Right lung (tissue), 5 donors: Measurements from ENCODE around the gene ERFE. TPM values are rescaled to one million over a fixed set of nuclear protein-coding genes. Genes with fewer than 3 reads are reported as not detected.

Source experiments
- DNase-seq, 2 donors: peaks; one replicate each; pipeline ENCODE4 v3.0.0-alpha.2; 2013
- polyA plus RNA-seq, 5 donors: library from polyadenylated mRNA; unstranded; fragments of 120-200 nt; gene quantifications; one replicate each; pipeline versions ENCODE4 v1.2.1 to v1.2.3, GENCODE V29; 2013; ENCODE audit warnings: inconsistent platforms in 1 of 5, low replicate concordance in 1 of 5; ENCODE audit not compliant: insufficient read length in 5 of 5, insufficient read depth in 1 of 5

ERFE gene
- polyA plus RNA-seq, 5 donors: 0.18 to 1.2 (median 0.39) TPM

DNA sequence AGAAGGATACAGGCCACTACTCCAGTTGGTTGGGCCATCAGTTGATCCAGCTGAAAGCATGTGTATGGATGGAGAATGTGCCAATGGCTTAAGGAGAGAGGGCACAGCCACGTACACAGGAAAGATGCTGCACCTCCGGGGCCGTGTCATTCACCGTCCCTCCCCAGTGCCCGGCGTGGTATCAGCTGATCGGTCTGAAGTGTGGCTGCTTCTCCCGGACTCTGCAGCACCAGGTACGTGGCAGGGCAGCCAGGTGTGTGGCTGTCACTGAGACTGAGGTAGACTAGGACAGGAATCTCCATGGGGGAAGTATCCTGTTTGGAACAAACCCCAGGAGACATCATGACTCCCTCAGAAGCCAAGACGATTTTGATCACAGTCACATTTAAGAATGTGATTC lies 4.2 kb upstream of the ERFE start:
- DNase-seq: no peak

DNA sequence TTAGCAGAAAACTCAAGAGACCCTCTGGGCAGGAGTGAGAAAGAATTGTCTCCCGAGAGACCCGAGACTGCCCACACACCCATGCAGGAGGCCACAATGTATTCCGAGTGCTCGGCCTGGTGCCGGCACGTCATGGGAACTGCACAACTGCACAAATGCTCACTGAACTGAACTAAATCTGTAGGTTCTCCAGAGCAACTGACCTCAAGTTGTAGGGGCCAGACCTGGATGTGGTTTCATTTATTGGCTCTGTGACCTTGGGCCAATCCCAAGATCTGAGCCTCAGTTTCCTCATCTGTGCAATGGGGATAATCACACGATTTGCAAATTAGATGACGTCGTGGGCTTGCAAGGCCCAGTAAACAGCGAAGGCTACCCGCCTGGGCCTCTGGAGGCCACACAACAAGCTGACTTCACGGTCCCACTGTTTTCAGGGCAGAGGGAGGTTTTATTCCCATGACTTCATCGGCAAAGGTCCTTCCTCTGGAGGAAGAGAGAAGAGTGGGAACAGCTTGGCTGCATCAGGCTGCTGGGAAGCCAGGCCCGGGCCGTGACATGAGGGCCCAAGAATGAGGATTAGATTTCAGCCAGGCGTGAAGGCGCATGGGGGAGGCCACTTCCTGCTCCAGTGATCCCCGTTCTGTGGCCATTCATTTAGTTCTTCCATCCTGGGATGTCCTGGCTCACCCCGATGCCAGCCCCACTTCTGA lies 3.6 kb upstream of the ERFE start:
- no peak for DNase-seq

DNA sequence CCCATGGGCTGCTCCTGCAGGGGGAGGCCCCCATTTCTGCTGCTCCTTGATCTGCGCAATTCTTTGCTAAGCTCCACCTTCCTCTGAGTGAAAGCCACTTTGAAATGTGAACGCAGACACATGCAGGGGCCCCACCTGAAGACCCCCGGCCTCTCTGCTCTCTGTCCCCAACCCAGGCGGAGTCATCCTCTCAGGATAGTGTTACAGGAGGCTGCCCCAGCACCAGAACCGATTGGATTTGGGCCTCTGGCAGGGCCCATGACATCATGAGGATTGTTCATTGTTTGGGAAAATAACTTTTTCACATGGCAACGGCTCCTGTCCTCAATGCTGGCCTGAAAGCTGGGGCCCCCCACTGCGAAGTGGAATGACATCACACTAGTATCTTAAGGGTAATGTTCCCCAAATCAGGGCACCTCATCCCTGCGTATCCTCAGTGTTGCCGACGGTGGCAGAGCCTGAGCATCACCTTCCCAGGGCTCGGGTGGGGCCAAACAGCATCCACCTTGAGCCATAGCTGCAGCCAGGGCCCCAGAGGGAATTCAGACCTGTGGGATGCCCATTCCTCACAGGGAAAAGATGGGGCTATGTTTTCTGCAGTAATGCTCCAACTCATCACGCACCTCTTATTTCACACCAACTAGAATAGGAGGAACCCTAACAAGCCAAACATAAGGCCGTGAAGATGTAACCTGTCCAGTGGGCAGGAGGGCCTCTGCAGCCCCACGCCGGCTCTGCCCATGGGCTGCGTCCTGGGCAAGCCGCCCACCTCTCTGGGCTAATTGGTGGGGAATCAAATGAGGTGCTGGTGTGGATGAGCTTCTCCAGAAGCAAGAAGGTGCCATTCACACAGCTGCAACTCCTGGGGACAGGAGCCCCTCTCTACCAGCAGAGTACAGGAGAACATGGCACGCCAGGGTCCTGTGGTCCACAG lies 2.7 kb upstream of the ERFE start:
- DNase-seq: no peak

DNA sequence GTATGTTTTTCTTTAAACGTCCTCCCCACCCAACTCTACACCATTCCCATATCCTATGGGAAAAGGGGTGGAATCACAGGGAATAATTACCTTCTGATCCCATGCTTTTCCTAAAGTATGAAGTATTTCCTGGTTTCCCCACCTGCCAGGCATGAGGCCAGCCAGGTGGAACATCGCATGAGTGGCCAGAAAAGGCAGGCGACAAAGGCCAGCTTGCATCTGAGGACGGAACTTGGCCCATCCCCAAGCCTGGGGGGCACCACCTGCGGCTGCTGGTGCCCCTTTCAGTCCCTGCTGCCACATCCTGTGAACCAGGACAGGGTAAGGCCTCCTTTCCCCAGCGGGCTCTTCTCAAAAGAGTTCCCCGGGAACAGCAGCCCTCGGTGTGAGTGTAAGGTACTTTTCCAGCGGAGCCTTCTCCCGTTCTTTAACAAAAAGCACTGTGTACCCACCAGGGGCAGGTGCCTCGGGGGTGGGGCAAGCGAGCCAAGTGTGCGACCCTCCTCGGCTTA lies 1.2 kb upstream of the ERFE start:
- no peak for DNase-seq

DNA sequence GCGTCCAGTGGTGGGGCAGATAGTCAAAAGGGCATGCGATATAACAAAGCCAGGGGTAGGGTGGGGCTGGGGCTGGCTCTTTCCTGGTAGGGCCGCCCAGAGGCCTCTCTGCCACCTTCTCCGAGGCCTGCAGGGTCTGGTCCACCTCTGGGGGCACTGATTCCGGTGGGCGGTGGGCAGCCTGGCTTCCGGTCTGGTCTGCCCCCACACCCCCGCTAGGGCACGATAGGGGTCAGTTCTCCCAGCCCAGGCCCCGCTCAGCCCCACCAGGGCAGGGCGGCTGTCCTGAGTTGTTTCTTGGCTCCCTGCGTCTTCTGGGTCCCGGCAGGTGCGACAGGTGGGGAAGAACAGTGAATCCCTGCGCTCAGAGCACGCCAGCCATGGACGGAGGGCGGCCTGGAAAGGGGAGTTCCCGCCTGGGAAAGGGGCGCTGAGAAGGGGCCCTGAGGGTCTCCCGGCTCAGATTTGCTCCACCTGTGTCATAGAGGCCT lies 707 bp upstream of the ERFE start:
- DNase-seq: no peak

DNA sequence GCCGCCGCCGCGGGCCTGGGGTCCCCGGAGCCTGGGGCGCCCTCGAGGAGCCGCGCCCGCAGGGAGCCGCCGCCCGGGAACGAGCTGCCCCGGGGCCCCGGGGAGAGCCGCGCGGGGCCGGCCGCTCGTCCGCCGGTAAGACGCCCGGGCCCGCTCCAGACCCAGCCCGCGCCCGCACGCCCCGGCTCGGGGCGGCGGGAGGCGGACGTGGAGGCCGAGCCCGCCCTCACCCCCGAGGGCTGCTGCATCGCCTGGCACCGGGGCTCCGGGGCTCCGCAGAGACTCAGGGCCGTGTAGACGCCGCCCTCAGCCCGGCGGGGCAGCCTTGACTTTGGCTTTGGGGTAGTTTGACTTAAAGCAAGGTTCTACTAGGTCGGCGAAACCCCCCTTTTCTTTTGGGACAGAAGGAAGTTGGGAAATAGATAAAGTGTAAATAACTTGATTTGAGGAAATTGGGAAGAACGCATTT lies 335 bp downstream of the ERFE start:
- DNase-seq: no peak

DNA sequence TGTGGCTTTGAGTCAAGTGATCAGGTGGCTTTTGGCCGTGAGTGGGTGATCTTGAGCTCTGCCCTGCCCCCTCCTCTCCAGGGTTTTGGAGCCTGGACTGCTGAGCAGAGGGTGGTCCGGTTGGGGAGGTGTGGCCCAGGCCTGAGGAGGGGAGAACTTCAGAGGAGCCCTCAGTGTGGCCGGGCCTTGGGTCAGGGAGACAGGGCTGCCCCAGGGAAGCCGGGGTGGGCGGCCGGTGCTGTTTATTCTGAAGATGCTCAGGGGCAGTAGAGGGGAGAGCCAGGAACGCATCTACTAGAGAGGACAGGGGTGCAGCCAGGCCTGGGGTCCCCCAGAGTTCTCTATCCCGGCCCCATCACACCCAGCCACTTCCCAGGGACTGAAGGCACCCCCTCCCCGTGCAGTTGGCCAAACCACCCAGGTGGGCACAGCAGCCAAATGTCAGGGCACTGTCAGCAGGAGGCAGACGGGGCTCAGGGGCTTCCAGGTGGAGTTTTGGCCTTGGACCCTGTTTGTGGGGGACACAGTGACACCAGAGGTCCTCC lies 963 bp downstream of the ERFE start:
- no peak for DNase-seq

DNA sequence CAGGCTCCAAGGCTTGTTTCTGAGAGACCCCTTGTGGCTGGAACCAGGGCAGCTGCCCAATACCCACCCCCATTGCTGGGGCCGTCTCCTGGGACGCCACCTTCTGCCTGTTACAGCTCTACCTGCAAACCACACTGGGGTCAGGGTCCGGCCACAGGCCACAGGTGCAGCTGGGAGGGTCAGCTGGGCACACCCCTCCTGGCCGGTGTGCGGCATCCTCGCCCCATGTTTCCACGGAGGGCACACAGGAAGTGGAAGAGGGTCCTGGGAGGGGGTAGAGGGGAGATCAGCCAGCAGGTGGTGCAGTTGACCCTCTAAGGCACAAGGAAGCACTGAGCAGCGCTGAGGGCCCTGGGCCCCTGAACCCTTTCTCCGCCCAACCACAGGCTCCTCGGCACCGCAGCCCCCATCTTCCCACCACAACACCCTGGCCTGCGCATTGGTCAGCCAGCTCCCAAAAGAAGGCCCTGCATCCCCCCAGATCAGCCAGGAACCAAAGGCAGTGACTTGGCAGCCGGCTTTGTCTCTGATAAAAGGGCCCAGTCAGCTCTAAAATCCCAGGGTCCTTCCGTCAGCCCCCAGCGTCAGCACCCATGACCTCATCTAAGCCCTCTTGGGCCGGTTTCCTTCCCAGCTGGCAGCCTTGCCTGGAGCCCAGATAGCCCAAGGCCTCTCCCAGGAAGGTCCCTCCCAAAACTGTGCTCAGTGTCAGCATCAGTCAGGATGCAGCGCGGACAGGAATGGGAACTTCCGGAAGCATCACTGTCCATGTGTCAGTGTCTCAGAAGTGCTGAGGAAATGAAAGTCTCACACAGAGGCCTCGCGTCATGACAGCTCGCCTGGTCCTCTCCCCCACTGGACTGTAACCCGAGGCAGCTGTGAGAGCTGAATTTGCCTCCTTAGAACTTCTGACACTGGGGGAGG lies 1.7 kb downstream of the ERFE start:
- DNase-seq: no peak

DNA sequence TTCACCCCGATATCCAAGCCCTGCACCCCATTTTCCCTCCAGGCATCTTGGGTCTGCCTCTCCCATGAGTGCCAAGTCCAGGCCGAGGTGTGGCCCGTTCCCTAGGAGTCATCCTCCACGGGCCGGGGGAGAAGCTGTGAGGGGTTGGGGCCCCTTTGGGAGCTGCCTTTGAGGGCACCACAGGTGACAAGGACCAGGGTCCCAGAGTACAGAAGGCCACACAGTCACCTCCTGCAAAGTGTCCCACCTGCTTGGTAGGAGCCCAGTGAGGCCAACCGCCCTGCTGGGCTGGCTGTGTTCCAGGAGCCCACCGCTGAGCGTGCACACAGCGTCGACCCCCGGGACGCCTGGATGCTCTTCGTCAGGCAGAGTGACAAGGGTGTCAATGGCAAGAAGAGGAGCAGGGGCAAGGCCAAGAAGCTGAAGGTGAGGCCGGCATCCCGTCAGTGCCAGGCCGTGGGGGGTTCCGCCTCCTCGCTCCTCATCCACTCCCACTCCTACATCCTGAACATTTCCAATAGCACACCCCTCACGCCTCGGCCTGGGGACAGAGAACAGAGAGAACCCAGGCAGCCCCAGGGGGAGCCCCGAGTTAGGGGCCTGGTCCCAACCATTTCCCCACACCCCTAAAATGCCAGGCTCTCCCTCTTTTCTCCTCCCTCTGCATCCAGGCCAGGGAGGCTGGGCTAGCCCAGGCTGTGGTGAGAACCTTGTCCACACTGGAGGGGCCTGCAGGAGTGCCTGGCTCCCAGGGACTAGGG lies 2.7 kb downstream of the ERFE start:
- DNase-seq: no peak

DNA sequence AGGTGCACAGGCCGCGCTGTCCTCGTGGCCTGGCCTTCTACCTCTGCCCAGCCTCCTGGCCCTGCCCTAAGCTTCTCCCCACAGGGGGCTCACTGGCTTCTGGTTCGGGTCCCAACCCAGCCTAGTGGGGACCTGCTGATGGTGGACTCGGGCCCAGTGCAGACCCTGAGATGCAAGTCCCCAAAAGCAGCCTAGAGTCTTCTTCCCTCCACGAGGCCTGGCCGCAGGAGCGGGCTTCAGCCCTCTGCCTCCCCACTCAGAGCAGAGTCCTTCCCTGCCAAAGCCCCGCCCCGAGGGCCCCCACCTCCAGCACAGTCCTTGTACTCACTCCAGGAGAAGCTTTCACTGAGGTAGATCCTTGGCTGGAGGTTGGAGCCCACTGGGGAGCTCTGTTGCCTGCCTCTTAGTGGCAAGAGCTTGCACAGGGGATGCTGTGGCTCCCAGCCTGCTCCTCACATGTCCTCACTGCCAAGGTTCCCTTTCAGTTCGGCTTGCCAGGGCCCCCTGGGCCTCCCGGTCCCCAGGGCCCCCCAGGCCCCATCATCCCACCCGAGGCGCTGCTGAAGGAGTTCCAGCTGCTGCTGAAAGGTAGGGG lies 3.6 kb downstream of the ERFE start:
- DNase-seq: no peak

DNA sequence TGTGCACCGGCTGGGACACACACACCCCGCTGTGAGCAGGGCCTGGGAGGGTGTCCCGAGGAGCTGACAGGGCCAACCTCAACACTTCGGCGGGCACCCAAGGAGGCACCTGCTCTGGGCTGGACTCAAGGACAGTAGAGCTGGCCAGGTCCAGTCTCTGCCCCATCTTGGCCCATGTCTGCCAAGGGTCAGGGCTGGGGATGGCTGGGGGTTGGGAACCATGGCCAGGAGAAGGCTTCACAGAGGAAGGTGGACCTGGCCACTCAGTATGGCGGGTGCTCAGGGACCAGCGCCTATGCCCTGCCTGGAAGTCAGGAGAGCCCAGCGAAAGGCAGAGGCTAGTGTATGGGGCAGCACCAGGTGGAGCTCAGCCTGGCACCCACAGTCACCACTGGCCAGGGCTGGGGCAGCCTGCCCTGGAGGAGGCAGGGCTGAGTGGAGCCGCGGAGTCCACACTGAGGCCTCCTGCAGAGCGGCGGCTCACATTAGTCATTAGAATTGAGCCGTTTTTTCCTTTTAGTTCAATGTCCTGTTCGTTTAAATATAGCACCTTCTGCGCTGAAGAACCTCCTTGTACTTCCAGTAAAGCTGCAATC lies 4.2 kb downstream of the ERFE start:
- DNase-seq: no peak

DNA sequence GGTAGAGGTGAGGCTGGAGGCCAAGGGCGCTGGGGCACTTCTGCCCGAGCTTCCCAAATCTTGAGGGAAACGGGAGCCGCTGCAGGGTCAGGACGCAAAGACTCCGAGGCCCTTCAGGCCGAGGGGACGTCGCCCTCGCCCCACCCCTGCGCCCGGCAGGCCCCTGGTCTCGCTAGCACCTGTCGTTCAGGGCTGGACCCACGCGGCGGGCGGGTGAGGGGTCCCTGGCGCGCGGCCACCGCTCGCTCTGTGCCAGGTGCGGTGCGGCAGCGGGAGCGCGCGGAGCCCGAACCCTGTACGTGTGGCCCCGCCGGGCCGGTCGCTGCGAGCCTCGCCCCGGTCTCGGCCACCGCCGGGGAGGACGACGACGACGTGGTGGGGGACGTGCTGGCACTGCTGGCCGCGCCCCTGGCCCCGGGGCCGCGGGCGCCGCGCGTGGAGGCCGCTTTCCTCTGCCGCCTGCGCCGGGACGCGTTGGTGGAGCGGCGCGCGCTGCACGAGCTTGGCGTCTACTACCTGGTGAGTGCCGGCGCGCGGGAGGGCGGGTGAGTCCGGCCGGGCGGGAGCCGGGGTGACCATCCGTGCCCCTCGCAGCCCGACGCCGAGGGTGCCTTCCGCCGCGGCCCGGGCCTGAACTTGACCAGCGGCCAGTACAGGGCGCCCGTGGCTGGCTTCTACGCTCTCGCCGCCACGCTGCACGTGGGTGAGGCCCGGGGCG lies 4.9 kb downstream of the ERFE start:
- DNase-seq: no peak

DNA sequence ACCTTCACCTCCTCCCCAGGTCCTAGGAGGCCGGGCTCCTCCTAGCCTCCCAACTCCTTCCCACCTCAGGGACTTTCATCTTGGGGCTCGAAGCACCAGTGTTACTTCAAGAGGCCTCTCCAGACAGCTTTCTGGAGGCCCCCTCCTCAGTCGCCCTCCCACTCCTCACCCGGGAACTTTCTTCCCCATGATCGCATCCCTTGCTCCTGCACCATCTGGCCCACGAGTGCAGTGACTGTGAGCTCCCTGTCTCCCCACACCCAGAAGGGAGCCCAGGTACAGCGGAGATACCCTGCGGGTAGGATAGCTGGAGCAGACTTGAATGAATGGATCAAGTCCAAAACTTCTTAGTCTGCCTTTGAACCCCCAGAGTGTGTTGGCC lies 6.1 kb downstream of the ERFE start:
- no peak for DNase-seq

DNA sequence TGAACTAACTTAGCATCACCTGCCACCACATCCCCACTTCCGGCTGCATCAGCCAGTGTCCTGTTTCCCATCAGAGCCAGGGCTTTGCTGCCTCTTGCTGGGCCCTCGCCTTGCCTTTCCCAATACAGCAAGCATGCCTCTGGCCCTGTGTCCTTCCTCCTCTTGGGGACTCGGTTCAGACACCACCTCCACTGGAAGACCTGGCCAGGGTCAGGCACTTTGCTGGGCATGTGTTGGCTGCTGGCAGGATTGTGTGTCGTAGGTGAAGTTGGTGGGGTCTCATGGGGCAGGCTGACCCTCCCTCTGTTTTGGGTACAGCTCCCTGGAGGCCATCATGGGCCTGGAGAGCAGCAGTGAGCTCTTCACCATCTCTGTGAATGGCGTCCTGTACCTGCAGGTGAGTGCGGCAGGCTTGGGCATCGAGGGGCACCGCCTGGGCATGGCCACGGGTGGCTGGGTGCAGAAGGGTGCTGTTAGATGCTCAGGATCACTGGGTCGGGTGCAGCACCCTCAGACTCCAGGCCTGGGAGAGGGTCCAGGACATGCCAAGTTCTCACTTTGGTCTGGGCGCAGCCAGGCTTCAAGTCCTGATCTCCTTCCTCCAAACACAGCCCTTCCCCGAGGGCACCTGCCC lies 6.6 kb downstream of the ERFE start:
- DNase-seq: no peak

DNA sequence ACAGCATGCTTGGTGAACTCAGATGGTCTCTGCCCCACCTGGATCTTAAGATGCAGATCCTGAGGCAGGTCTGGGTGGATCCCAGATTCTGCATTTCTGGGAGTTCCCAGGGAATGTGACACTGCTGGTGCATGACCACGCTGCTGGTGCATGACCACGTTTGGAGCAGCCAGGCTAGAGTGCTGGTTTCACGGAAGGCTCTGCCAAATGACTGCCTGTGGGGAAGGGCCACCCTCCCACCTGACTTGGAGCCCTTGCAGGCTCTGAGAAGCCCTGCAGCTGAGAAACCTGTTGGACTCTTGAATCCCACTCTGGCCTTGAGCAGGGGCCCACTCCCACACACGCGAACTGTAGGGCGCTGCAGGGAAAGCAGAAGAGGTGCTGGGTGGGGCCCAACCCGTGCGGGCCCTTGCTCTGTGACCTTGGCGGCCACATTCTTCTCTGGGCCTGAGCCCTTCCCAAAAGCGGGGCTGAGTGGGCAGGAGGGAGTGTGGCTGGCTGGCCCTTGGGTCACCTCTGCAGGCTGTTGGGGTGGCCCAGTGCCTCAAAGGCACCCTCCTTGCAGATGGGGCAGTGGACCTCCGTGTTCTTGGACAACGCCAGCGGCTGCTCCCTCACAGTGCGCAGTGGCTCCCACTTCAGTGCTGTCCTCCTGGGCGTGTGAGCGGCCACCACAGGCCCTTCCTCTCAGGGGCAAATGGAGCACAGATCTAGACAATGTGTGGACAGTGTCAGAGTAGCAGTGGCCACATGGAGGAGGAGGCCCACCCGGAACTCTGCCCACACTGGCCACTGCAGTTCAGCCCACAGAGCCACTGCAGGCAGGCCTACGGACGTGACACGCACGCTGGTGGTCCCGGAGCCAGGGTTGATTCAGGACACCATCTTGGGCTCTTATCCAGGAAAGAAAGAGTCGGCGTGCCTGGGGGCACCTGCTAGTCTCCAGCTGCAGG lies 7.9 kb downstream of the ERFE start:
- no peak for DNase-seq

DNA sequence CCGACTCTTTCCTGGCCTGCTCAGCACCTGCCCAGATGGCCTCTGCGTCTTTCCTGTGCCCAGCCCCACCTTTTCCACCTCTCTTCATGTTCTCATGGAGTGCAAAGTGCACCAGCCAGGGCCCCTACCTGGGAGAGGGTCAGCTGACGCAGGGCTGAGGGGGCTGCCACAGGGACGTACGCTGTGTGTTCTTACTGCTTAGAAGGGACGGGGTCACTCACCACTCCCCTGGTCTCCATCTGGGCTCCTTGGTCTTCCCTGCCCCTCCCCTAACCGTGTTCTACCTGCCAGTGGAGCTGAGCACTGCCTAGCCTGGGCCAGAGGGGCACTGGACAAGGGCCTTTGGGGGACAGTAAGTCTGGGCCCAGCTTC lies 8.6 kb downstream of the ERFE start:
- no peak for DNase-seq

DNA sequence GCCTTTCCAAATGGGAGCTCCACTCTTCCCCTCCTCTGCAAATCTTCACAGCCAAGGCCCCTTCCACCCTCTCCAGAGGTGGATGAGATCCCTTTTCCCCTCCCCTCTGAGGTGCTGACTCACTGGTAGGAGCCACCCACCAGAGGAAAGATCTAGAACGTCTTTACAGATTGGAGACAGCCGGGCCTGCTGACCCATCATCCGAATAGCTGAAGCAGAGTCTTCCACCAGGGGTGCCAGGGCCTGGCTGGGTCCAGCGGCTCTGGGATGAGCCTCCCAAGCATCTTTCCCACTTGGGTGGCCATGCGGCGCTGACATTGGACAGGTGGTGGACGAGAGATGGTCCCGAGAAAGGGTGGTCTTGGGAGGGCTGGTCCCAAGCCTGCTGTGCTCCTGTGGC lies 9.0 kb downstream of the ERFE start:
- no peak for DNase-seq
